Measurements from ENCODE around the gene AKAP17A.

- no peak for TF ChIP-seq CTCF (IDR thresholded peaks at IDR 0.05)
- no peak for TF ChIP-seq ZFX (IDR thresholded peaks at IDR 0.05; ENCODE audit: borderline replicate concordance)
Measured at GRCh38 chrX:1595711-1596060, 4.3 kb downstream of the AKAP17A start.

Data from 22Rv1 (cell line).